ENCODE data around the gene COL9A1.
"Not testable (repeated sequence)": the region's sequence is repeated elsewhere in the genome, so short reads cannot be mapped to it uniquely, and the experiment has no call there.

COL9A1 gene

GRCh38 chr6:70310063-70310694 lies 7.3 kb upstream of the COL9A1 start:
- DNase-seq (ENCODE audit: low read depth), result peak; percentile 47
- H3K4me3 ChIP-seq (ENCODE audit: low read length), result no peak overlapping the region
- TF ChIP-seq CTCF (conservative IDR thresholded peaks at IDR 0.05; ENCODE audit: low read length), result peak; percentile 72

GRCh38 chr6:70309243-70309642 lies 6.4 kb upstream of the COL9A1 start:
- TF ChIP-seq CTCF (conservative IDR thresholded peaks at IDR 0.05; ENCODE audit: low read length), result no peak
- DNase-seq (ENCODE audit: low read depth), result no peak

DNA sequence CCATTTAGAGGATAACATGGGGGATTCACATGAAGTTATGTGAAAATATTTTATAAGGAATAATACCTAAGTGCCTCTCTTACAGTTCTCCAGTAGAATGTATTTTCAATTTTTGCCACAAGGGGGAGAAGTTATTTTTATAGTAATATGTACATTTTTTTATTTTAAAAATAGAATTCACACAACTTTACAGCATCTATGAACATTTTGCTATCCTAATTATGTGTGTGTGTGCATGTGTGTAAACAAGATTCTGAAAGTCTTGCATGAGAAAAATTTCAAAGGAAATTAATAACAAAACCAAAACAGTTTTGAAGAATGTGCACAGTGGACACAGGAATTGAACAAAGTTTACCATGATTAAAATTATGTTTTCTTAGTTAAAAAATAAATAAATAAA lies 5.3 kb upstream of the COL9A1 start:
- TF ChIP-seq CTCF (conservative IDR thresholded peaks at IDR 0.05; ENCODE audit: low read length), result peak; percentile 26
- H3K4me3 ChIP-seq (ENCODE audit: low read length); DNase-seq (ENCODE audit: low read depth): not testable (repeated sequence)

More at GRCh38 chr6:70309243-70309642, 6.4 kb upstream of the COL9A1 start:
- H3K4me3 ChIP-seq (ENCODE audit: low read length), result no peak overlapping the region

- DNase-seq (ENCODE audit: low read depth), result no peak
- TF ChIP-seq CTCF (conservative IDR thresholded peaks at IDR 0.05; ENCODE audit: low read length), result no peak
- H3K4me3 ChIP-seq (ENCODE audit: low read length), result no peak overlapping the region
Observed at GRCh38 chr6:70307008-70307407, 4.1 kb upstream of the COL9A1 start.

- DNase-seq (ENCODE audit: low read depth), result no peak
- TF ChIP-seq CTCF (conservative IDR thresholded peaks at IDR 0.05; ENCODE audit: low read length), result no peak
- no peak overlapping the region for H3K4me3 ChIP-seq (ENCODE audit: low read length)
Observed at GRCh38 chr6:70304616-70305015, 1.7 kb upstream of the COL9A1 start.

DNA sequence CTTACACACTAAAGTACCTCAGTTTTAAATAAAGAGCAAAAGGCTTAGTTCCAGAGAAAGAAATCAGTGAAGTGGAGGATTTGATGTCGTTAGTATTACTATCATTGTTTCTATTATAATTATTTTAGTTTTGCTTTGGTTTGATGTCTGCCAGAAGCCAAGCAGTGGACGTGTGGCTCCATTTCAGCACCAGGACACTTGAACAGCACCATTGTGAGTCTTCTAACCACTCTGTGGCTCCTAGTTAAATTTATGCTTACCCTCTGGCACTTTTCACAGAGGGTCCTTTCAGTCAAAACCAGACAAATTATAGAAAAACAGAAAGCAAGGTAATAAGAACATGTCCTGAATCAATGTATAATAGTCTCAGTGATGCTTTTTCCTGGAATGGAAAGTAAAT lies 3.4 kb downstream of the COL9A1 start:
- DNase-seq (ENCODE audit: low read depth), result no peak
- TF ChIP-seq CTCF (conservative IDR thresholded peaks at IDR 0.05; ENCODE audit: low read length), result no peak
- H3K4me3 ChIP-seq (ENCODE audit: low read length), result no peak overlapping the region

- no peak for TF ChIP-seq CTCF (conservative IDR thresholded peaks at IDR 0.05; ENCODE audit: low read length)
- no peak overlapping the region for H3K4me3 ChIP-seq (ENCODE audit: low read length)
- DNase-seq (ENCODE audit: low read depth), result no peak
Observed at GRCh38 chr6:70298068-70298467, 4.8 kb downstream of the COL9A1 start.

Data from AG10803 (cell line).